ENCODE results near the gene CLDN10. TPM values are rescaled to one million over a fixed set of nuclear protein-coding genes. Genes with fewer than 3 reads are reported as not detected.

The CLDN10 gene
- total RNA-seq, 1 experiment from 2014 or later, result not detected

GRCh38 chr13:95604556-95604915, 52.0 kb downstream of the CLDN10 start:
- Histone ChIP-seq H3K4me3 (no peak overlapping the region), H3K36me3 (ENCODE audit: low read depth) (no peaks in the 10 kb centered on the region), H3K27me3 (ENCODE audit: insufficient read depth, low read depth) (no peaks in the 10 kb centered on the region), H3K27ac (peak overlapping the region; percentile 51), H3K9me2 (ENCODE audit: insufficient read depth) (no peaks in the 10 kb centered on the region), H3K79me2 (ENCODE audit: low read depth) (no peaks in the 10 kb centered on the region), H3F3A (ENCODE audit: insufficient read depth, low read depth) (peaks cover 12% of the 10 kb centered on the region; the same call in 1 of the 2 replicates), H2AFZ (no peak overlapping the region), H3K4me1 (replicated peaks; ENCODE audit: insufficient read depth) (peaks cover 42% of the 10 kb centered on the region), H3K9me3 (ENCODE audit: insufficient read depth, low read depth) (no peaks in the 10 kb centered on the region), H4K20me1 (ENCODE audit: insufficient read depth) (no peaks in the 10 kb centered on the region), H3K4me2 (peak overlapping the region; percentile 63)
- ChIA-PET CTCF (no interaction called here), POLR2A (ENCODE audit: unreplicated experiment) (no interaction called here)
- TF ChIP-seq CTCF (conservative IDR thresholded peaks at IDR 0.05), result no peak
- no peak for TF ChIP-seq EZH2 (IDR thresholded peaks at IDR 0.05; ENCODE audit: low read depth)
- intact Hi-C loops (cut with micrococcal nuclease; ENCODE audit: unreplicated experiment), result no loop called here
- no peak for DNase-seq
- BruUV-seq (replicated peaks), result no TSS peak

GRCh38 chr13:95605448-95606125, 53.1 kb downstream of the CLDN10 start:
- peaks cover 42% of the 10 kb centered on the region for H3K4me1 ChIP-seq (replicated peaks; ENCODE audit: insufficient read depth)
- TF ChIP-seq CTCF (conservative IDR thresholded peaks at IDR 0.05) (no peak), EZH2 (IDR thresholded peaks at IDR 0.05; ENCODE audit: low read depth) (no peak)
- H3F3A ChIP-seq (ENCODE audit: insufficient read depth, low read depth), result peaks cover 12% of the 10 kb centered on the region; the same call in 1 of the 2 replicates
- no peak overlapping the region for H3K4me2 ChIP-seq
- H3K79me2 ChIP-seq (ENCODE audit: low read depth), result no peaks in the 10 kb centered on the region
- no peaks in the 10 kb centered on the region for H3K27me3 ChIP-seq (ENCODE audit: insufficient read depth, low read depth)
- no peak for DNase-seq
- 0 out of 2 replicates have a peak overlapping the region, but pooled peaks have one; percentile 51 for H3K27ac ChIP-seq
- no peak overlapping the region for H3K4me3 ChIP-seq
- H3K9me2 ChIP-seq (ENCODE audit: insufficient read depth), result no peaks in the 10 kb centered on the region
- ChIA-PET POLR2A (ENCODE audit: unreplicated experiment) (no interaction called here), CTCF (no interaction called here)
- no peak overlapping the region for H2AFZ ChIP-seq
- no peaks in the 10 kb centered on the region for H3K36me3 ChIP-seq (ENCODE audit: low read depth)
- intact Hi-C loops (cut with micrococcal nuclease; ENCODE audit: unreplicated experiment), result no loop called here
- BruUV-seq (replicated peaks), result no TSS peak
- no peaks in the 10 kb centered on the region for H4K20me1 ChIP-seq (ENCODE audit: insufficient read depth)
- no peaks in the 10 kb centered on the region for H3K9me3 ChIP-seq (ENCODE audit: insufficient read depth, low read depth)

- H3K4me1 ChIP-seq (replicated peaks; ENCODE audit: insufficient read depth), result peaks cover 42% of the 10 kb centered on the region
- no peak overlapping the region for H3K4me3 ChIP-seq
- H3K27me3 ChIP-seq (ENCODE audit: insufficient read depth, low read depth), result no peaks in the 10 kb centered on the region
- no peak for TF ChIP-seq EZH2 (IDR thresholded peaks at IDR 0.05; ENCODE audit: low read depth)
- TF ChIP-seq CTCF (conservative IDR thresholded peaks at IDR 0.05), result no peak
- peak in 1 of 2 experiments; percentile 83 for DNase-seq
- H3K4me2 ChIP-seq, result peak overlapping the region; percentile 27
- H3F3A ChIP-seq (ENCODE audit: insufficient read depth, low read depth), result peaks cover 12% of the 10 kb centered on the region; the same call in 1 of the 2 replicates
- CTCF ChIA-PET, result no interaction called here
- POLR2A ChIA-PET (ENCODE audit: unreplicated experiment), result no interaction called here
- H4K20me1 ChIP-seq (ENCODE audit: insufficient read depth), result no peaks in the 10 kb centered on the region
- intact Hi-C loops (cut with micrococcal nuclease; ENCODE audit: unreplicated experiment), result no loop called here
- no TSS peak for BruUV-seq (replicated peaks)
- H3K79me2 ChIP-seq (ENCODE audit: low read depth), result no peaks in the 10 kb centered on the region
- H3K27ac ChIP-seq, result no peak overlapping the region
- H3K9me3 ChIP-seq (ENCODE audit: insufficient read depth, low read depth), result no peaks in the 10 kb centered on the region
- H3K36me3 ChIP-seq (ENCODE audit: low read depth), result no peaks in the 10 kb centered on the region
- H3K9me2 ChIP-seq (ENCODE audit: insufficient read depth), result no peaks in the 10 kb centered on the region
- H2AFZ ChIP-seq, result no peak overlapping the region
These were observed 54.8 kb downstream of the CLDN10 start for GRCh38 chr13:95607366-95607765.
